Aorta (tissue), 5 donors: ENCODE measurements around the gene METTL23. TPM values are rescaled to one million over a fixed set of nuclear protein-coding genes. Genes with fewer than 3 reads are reported as not detected.

Source experiments
- ATAC-seq: fragments of 200-7000 bp; cut with Tn5 transposase; one replicate; pipeline ENCODE4 v1.9.1; 2022; ENCODE audit warnings: moderate library complexity; ENCODE audit not compliant: low FRiP score
- DNase-seq, 2 donors: peaks; one replicate each; pipeline ENCODE4 v3.0.0-alpha.2; 2020
- H3K27ac ChIP-seq, 2 donors: one replicate each; pipeline ENCODE4 v1.5.1; 2013; ENCODE audit warnings: low read length in 2 of 2, mild to moderate bottlenecking in 2 of 2, moderate library complexity in 2 of 2, control low read depth in 1 of 2, inconsistent platforms in 1 of 2, low read depth in 1 of 2
- H3K27me3 ChIP-seq, 2 donors: one replicate each; pipeline ENCODE4 v1.6.1; 2013; ENCODE audit warnings: control low read depth in 1 of 2, low read length in 1 of 2, mild to moderate bottlenecking in 1 of 2, moderate library complexity in 1 of 2; ENCODE audit not compliant: insufficient read depth in 2 of 2, control insufficient read depth in 1 of 2
- H3K36me3 ChIP-seq, 2 donors: one replicate each; pipeline ENCODE4 v1.6.1; 2013; ENCODE audit warnings: control low read depth in 1 of 2, low read length in 1 of 2, mild to moderate bottlenecking in 1 of 2; ENCODE audit not compliant: insufficient read depth in 2 of 2, control insufficient read depth in 1 of 2
- H3K4me1 ChIP-seq, 2 donors: one replicate each; pipeline ENCODE4 v1.6.1; 2013; ENCODE audit warnings: low read length in 2 of 2, control low read depth in 1 of 2, mild to moderate bottlenecking in 1 of 2, moderate library complexity in 1 of 2; ENCODE audit not compliant: insufficient read depth in 2 of 2, control insufficient read depth in 1 of 2
- H3K4me3 ChIP-seq, 2 donors: one replicate each; pipeline ENCODE4 v1.5.1; 2013; ENCODE audit warnings: low read length in 2 of 2, control low read depth in 1 of 2, mild to moderate bottlenecking in 1 of 2
- H3K9me3 ChIP-seq: one replicate; pipeline ENCODE4 v1.6.1; 2013; ENCODE audit warnings: mild to moderate bottlenecking, low read length; ENCODE audit not compliant: control insufficient read depth
- WGBS, 2 donors: extraction: QIAGEN DNeasy Blood & Tissue Kit; methylation state at CpG; one replicate each; pipeline ENCODE4 v1.1.7; 2013; 5-methylcytosine and 5-hydroxymethylcytosine counted together
- intact Hi-C, 2 donors: fragments of 100-400 bp; cut with DNase I; formaldehyde crosslinking; loops; one replicate each; pipeline versions ENCODE4 v1.14.2 to v1.15.0; 2022
- microRNA-seq, 2 donors: library from miRNA; unstranded; fragments of <30 nt; microRNA quantifications; one replicate each; pipeline ENCODE4 v1.2.0, GENCODE V29; 2020
- polyA plus RNA-seq, 2 donors: library from polyadenylated mRNA; stranded (reverse); fragments of 200-250 nt; gene quantifications; one replicate each; pipeline ENCODE4 v1.2.3, GENCODE V29; 2013
- total RNA-seq, 2 donors: library from RNA; stranded (reverse); fragmentation: NEBNext Ultra II Directional; extraction: Animal tissue kit (Norgen Biotek cat#: 25700); gene quantifications; one replicate each; pipeline ENCODE4 v1.2.1, GENCODE V29; 2021
- donor health status: healthy with polysubstance abuse.
- donor health status: Bipolar disorder and iron deficiency.
- donor health status: DM: no; HTN: no; CAD: no.
- donor health status: DM: no; HTN: no; CAD: no.
- donor health status: DM: yes; HTN: yes; CAD: no.

The METTL23 gene
- total and polyA plus RNA-seq, 4 donors: 26.8 to 37.5 (median 28.2) TPM

- DNase-seq (no peak), ATAC-seq (no peak)
- H3K4me1 ChIP-seq: no peaks in the 10 kb centered on the region
- H3K9me3 ChIP-seq: no peaks in the 10 kb centered on the region
- H3K27me3 ChIP-seq: no peaks in the 10 kb centered on the region
- WGBS, 2 donors: 77 to 80% methylated on average over 5 of the region's 5 CpGs
- H3K36me3 ChIP-seq: no peaks in the 10 kb centered on the region
- no peak overlapping the region for H3K27ac ChIP-seq
- intact Hi-C loops: no loop called here
- no peak overlapping the region for H3K4me3 ChIP-seq
These were observed 56.5 kb downstream of the METTL23 start for GRCh38 chr17:76783146-76783545.

Small RNAs within 50 kb of the gene (microRNA-seq; reads per million reads assigned to microRNA genes)
- gene MIR636: 1.2 to 2.0 reads per million in 2 donors

Other genes with a start within 250 kb of the METTL23 start
- 10 to 100 TPM; 30.9 to 45.0 TPM for gene RHBDF2, start 225.4 kb upstream of the METTL23 start, total RNA-seq
- 10 to 100 TPM in 1 of 2 donors, 1 to 10 TPM in 1; 2.6 to 11.0 TPM for gene RHBDF2, start 225.4 kb upstream of the METTL23 start, polyA plus RNA-seq
- gene CYGB, start 189.1 kb upstream of the METTL23 start, total RNA-seq: 10 to 100 TPM; 22.4 to 26.6 TPM
- gene CYGB, start 189.1 kb upstream of the METTL23 start, polyA plus RNA-seq: 1 to 10 TPM in 1 of 2 donors, under 1 TPM in 1; 0.95 to 2.1 TPM
- 1 to 10 TPM; 1.2 to 8.6 TPM for gene PRCD, start 186.8 kb upstream of the METTL23 start, total RNA-seq
- gene PRCD, start 186.8 kb upstream of the METTL23 start, polyA plus RNA-seq: not detected
- gene ST6GALNAC2, start 141.0 kb upstream of the METTL23 start, total RNA-seq: 1 to 10 TPM; 2.5 to 7.6 TPM
- gene ST6GALNAC2, start 141.0 kb upstream of the METTL23 start, polyA plus RNA-seq: 1 to 10 TPM in 1 of 2 donors, not detected in 1; 2.0 TPM
- 1 to 10 TPM; 1.1 to 2.3 TPM for gene ST6GALNAC1, start 83.1 kb upstream of the METTL23 start, total RNA-seq
- 1 to 10 TPM; 1.6 to 9.4 TPM for gene ST6GALNAC1, start 83.1 kb upstream of the METTL23 start, polyA plus RNA-seq
- 100 to 1,000 TPM; 256 to 262 TPM for gene MXRA7, start 15.9 kb upstream of the METTL23 start, total RNA-seq
- 100 to 1,000 TPM; 357 to 465 TPM for gene MXRA7, start 15.9 kb upstream of the METTL23 start, polyA plus RNA-seq
- 10 to 100 TPM; 36.5 to 55.4 TPM for gene JMJD6, start 233 bp upstream of the METTL23 start, total RNA-seq
- 10 to 100 TPM; 29.3 to 82.5 TPM for gene JMJD6, start 233 bp upstream of the METTL23 start, polyA plus RNA-seq
- 100 to 1,000 TPM; 133 to 134 TPM for gene SRSF2, start 10.5 kb downstream of the METTL23 start, total RNA-seq
- 100 to 1,000 TPM in 1 of 2 donors, 10 to 100 TPM in 1; 64.4 to 152 TPM for gene SRSF2, start 10.5 kb downstream of the METTL23 start, polyA plus RNA-seq
- gene MFSD11, start 11.3 kb downstream of the METTL23 start, total RNA-seq: 10 to 100 TPM; 24.5 to 38.2 TPM
- 10 to 100 TPM in 1 of 2 donors, 1 to 10 TPM in 1; 6.8 to 19.9 TPM for gene MFSD11, start 11.3 kb downstream of the METTL23 start, polyA plus RNA-seq
- gene MGAT5B, start 141.6 kb downstream of the METTL23 start, total RNA-seq: under 1 TPM; 0.51 to 0.55 TPM
- gene MGAT5B, start 141.6 kb downstream of the METTL23 start, polyA plus RNA-seq: not detected